22Rv1 (cell line): ENCODE measurements around the gene LARP4.
"Not testable (repeated sequence)": the region's sequence is repeated elsewhere in the genome, so short reads cannot be mapped to it uniquely, and the experiment has no call there.

Experiments used
- ZFX ChIP-seq: fragments of 450-650 bp; IDR thresholded peaks from 2 replicates; pipeline ENCODE4 v1.6.1; 2017; ENCODE audit warnings: antibody characterized with exemption, borderline replicate concordance
- TF ChIP-seq, protein P1 (sequence below): fragments of 450-650 bp; IDR thresholded peaks from 2 replicates; pipeline ENCODE4 v1.5.1; 2017; ENCODE audit warnings: mild to moderate bottlenecking

DNA sequence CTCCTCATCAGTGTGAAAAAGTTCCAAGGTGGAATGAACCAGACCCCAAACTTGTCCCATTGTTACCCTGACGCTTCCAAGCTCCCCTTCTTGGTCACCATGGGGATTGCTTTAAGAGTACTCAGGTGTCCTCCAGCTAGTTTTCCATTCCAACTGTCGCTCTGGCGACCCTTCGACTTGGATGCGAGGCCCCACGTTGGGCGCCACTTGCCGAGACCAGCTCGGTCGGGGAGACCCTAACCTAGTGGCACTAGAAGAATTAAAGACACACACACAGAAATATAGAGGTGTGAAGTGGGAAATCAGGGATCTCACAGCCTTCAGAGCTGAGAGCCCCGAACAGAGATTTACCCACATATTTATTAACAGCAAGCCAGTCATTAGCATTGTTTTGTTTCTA is 97.4 kb downstream of the LARP4 start:
- TF ChIP-seq, protein P1, sequence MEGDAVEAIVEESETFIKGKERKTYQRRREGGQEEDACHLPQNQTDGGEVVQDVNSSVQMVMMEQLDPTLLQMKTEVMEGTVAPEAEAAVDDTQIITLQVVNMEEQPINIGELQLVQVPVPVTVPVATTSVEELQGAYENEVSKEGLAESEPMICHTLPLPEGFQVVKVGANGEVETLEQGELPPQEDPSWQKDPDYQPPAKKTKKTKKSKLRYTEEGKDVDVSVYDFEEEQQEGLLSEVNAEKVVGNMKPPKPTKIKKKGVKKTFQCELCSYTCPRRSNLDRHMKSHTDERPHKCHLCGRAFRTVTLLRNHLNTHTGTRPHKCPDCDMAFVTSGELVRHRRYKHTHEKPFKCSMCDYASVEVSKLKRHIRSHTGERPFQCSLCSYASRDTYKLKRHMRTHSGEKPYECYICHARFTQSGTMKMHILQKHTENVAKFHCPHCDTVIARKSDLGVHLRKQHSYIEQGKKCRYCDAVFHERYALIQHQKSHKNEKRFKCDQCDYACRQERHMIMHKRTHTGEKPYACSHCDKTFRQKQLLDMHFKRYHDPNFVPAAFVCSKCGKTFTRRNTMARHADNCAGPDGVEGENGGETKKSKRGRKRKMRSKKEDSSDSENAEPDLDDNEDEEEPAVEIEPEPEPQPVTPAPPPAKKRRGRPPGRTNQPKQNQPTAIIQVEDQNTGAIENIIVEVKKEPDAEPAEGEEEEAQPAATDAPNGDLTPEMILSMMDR, result not testable (repeated sequence)
- not testable (repeated sequence) for TF ChIP-seq ZFX
